ENCODE data around the gene PMS1.

Gene PMS1

DNA sequence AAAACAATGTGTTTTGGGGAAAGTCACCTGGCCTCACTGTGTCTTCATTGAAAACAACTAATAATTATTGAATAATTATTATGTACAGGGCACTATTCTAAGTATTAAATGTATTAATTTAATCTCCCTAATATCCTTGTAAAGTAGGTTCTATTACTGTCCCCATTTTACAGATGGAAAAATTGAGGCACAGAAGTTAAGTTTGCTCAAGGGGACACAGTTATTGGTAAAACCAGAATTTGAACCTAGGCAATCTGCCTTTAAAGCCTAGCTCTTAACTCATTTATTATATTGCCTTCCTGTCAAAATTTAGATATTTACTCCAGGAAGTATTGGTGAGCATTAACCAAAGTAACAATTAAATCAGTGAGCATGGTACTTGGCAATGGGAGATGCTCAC is 84.6 kb downstream of the PMS1 start:
- no peak for DNase-seq (ENCODE audit: low read depth, low spot score)
- TF ChIP-seq SUZ12 (IDR thresholded peaks at IDR 0.05; ENCODE audit: extremely low read depth, insufficient read depth, insufficient read length) (no peak), YY1 (IDR thresholded peaks at IDR 0.05; ENCODE audit: insufficient read depth, insufficient read length) (no peak), ZNF274 (IDR thresholded peaks at IDR 0.05; ENCODE audit: low read depth, low read length) (no peak)
- H3K9ac ChIP-seq (ENCODE audit: insufficient read length, low read depth) = no peak overlapping the region
- H3K27me3 ChIP-seq (ENCODE audit: insufficient read depth, insufficient read length) = no peaks in the 10 kb centered on the region
- H3K4me1 ChIP-seq (ENCODE audit: insufficient read depth, insufficient read length) = no peaks in the 10 kb centered on the region
- H3K4me3 ChIP-seq (ENCODE audit: insufficient read length, low read depth) = no peak overlapping the region
- H3K9me3 ChIP-seq (ENCODE audit: insufficient read depth, low read length) = no peaks in the 10 kb centered on the region
- H3K36me3 ChIP-seq (ENCODE audit: insufficient read depth, insufficient read length, low read length) = peaks cover 35% of the 10 kb centered on the region

GRCh38 chr2:189870381-189871085 is 86.3 kb downstream of the PMS1 start:
- Histone ChIP-seq H3K9ac (ENCODE audit: insufficient read length, low read depth) (no peak overlapping the region), H3K27me3 (ENCODE audit: insufficient read depth, insufficient read length) (no peaks in the 10 kb centered on the region), H3K4me3 (ENCODE audit: insufficient read length, low read depth) (no peak overlapping the region), H3K4me1 (ENCODE audit: insufficient read depth, insufficient read length) (no peaks in the 10 kb centered on the region), H3K36me3 (ENCODE audit: insufficient read depth, insufficient read length, low read length) (peaks cover 35% of the 10 kb centered on the region), H3K9me3 (ENCODE audit: insufficient read depth, low read length) (no peaks in the 10 kb centered on the region)
- TF ChIP-seq SUZ12 (IDR thresholded peaks at IDR 0.05; ENCODE audit: extremely low read depth, insufficient read depth, insufficient read length) (no peak), YY1 (IDR thresholded peaks at IDR 0.05; ENCODE audit: insufficient read depth, insufficient read length) (no peak), ZNF274 (IDR thresholded peaks at IDR 0.05; ENCODE audit: low read depth, low read length) (no peak)
- no peak for DNase-seq (ENCODE audit: low read depth, low spot score)

- H3K9ac ChIP-seq (ENCODE audit: insufficient read length, low read depth) = no peak overlapping the region
- no peaks in the 10 kb centered on the region for H3K27me3 ChIP-seq (ENCODE audit: insufficient read depth, insufficient read length)
- TF ChIP-seq ZNF274 (IDR thresholded peaks at IDR 0.05; ENCODE audit: low read depth, low read length) = no peak
- no peak for TF ChIP-seq YY1 (IDR thresholded peaks at IDR 0.05; ENCODE audit: insufficient read depth, insufficient read length)
- no peak for TF ChIP-seq SUZ12 (IDR thresholded peaks at IDR 0.05; ENCODE audit: extremely low read depth, insufficient read depth, insufficient read length)
- H3K9me3 ChIP-seq (ENCODE audit: insufficient read depth, low read length) = no peaks in the 10 kb centered on the region
- H3K36me3 ChIP-seq (ENCODE audit: insufficient read depth, insufficient read length, low read length) = peaks cover 33% of the 10 kb centered on the region
- H3K4me1 ChIP-seq (ENCODE audit: insufficient read depth, insufficient read length) = no peaks in the 10 kb centered on the region
- H3K4me3 ChIP-seq (ENCODE audit: insufficient read length, low read depth) = no peak overlapping the region
- DNase-seq (ENCODE audit: low read depth, low spot score) = no peak
Observed at GRCh38 chr2:189873696-189874095, 89.4 kb downstream of the PMS1 start.

DNA sequence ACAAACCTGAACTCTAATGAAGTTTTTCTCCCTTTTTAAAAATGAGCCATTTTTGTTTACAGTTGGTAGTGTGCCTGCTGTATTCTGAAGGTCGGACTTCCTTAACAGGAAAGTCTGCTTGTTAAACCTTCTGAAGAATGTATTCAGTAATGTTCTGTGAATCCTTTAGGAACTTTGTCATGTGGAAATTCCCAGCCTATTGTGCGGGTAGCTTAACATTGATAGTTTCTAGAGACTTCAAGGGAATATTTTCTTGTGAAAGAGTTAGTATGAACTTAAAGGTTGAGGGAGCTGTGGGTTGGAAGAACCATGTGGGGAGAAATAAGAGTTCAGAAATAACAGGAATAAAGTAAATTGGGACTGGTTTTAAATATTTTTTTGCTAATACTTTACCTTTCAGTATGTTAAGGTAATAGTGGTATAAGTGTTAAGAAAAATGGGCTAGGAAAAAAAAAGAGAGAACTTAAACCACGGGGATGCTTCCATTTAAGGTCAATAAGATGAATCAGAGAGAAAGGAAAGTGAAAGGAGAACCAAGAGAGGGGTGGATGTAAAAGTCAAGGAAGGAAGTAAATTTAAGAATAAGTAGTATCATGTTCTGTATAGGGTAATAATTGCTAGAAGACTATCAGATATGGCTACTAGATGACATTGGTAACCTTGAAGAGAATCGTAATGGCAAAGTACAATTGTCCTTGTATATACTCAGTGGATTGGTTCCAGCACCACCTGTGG is 90.5 kb downstream of the PMS1 start:
- Histone ChIP-seq H3K4me3 (ENCODE audit: insufficient read length, low read depth) (no peak overlapping the region), H3K9ac (ENCODE audit: insufficient read length, low read depth) (no peak overlapping the region), H3K27me3 (ENCODE audit: insufficient read depth, insufficient read length) (no peaks in the 10 kb centered on the region), H3K4me1 (ENCODE audit: insufficient read depth, insufficient read length) (no peaks in the 10 kb centered on the region), H3K36me3 (ENCODE audit: insufficient read depth, insufficient read length, low read length) (peaks cover 37% of the 10 kb centered on the region), H3K9me3 (ENCODE audit: insufficient read depth, low read length) (no peaks in the 10 kb centered on the region)
- TF ChIP-seq ZNF274 (IDR thresholded peaks at IDR 0.05; ENCODE audit: low read depth, low read length) (no peak), YY1 (IDR thresholded peaks at IDR 0.05; ENCODE audit: insufficient read depth, insufficient read length) (no peak), SUZ12 (IDR thresholded peaks at IDR 0.05; ENCODE audit: extremely low read depth, insufficient read depth, insufficient read length) (no peak)
- no peak for DNase-seq (ENCODE audit: low read depth, low spot score)

GRCh38 chr2:189876271-189876670 is 92.0 kb downstream of the PMS1 start:
- DNase-seq (ENCODE audit: low read depth, low spot score) = no peak
- Histone ChIP-seq H3K4me1 (ENCODE audit: insufficient read depth, insufficient read length) (no peaks in the 10 kb centered on the region), H3K4me3 (ENCODE audit: insufficient read length, low read depth) (no peak overlapping the region), H3K27me3 (ENCODE audit: insufficient read depth, insufficient read length) (no peaks in the 10 kb centered on the region), H3K9ac (ENCODE audit: insufficient read length, low read depth) (no peak overlapping the region), H3K36me3 (ENCODE audit: insufficient read depth, insufficient read length, low read length) (peaks cover 37% of the 10 kb centered on the region), H3K9me3 (ENCODE audit: insufficient read depth, low read length) (no peaks in the 10 kb centered on the region)
- TF ChIP-seq YY1 (IDR thresholded peaks at IDR 0.05; ENCODE audit: insufficient read depth, insufficient read length) (no peak), ZNF274 (IDR thresholded peaks at IDR 0.05; ENCODE audit: low read depth, low read length) (no peak), SUZ12 (IDR thresholded peaks at IDR 0.05; ENCODE audit: extremely low read depth, insufficient read depth, insufficient read length) (no peak)

DNA sequence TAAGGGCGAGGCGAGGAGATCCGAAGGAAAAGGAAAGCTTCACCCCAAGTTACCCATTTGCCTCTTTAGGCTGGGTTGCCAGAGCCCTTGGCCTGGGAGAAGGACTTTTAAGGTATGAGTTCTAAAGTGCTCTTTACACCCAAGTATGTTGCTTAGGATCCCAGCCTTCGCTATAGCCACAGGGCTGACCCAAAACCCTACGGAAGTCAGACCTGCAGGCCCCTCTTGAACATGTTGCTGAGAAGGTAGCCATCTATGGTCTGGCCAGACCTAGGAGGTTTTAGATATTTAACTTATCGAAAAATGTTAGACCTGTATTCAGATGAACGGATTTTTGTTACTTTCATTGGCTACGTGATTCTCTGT is 95.4 kb downstream of the PMS1 start:
- Histone ChIP-seq H3K4me3 (ENCODE audit: insufficient read length, low read depth) (no peak overlapping the region), H3K4me1 (ENCODE audit: insufficient read depth, insufficient read length) (no peaks in the 10 kb centered on the region), H3K27me3 (ENCODE audit: insufficient read depth, insufficient read length) (no peaks in the 10 kb centered on the region), H3K36me3 (ENCODE audit: insufficient read depth, insufficient read length, low read length) (peaks cover 19% of the 10 kb centered on the region), H3K9me3 (ENCODE audit: insufficient read depth, low read length) (no peaks in the 10 kb centered on the region), H3K9ac (ENCODE audit: insufficient read length, low read depth) (no peak overlapping the region)
- no peak for DNase-seq (ENCODE audit: low read depth, low spot score)
- no peak for TF ChIP-seq YY1 (IDR thresholded peaks at IDR 0.05; ENCODE audit: insufficient read depth, insufficient read length)

DNA sequence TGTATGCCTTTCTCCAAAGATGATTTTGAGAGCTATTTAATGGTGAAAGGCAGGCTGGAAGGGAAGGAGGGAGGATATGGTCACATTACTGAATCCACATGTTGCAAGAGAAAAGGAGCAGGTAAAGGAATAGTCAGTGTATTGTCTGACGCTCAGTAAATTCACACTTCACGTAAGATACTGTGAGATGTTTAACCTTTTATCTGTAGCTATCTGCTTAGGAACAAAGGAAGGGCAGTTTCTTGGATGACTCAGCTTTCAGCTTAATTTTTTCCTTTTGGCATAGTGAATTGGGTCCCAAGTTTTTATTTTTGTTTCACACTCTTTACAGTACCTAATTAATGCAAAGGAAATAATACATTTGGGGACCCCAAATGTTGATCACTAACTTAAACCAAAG is 96.2 kb downstream of the PMS1 start:
- no peaks in the 10 kb centered on the region for H3K4me1 ChIP-seq (ENCODE audit: insufficient read depth, insufficient read length)
- H3K36me3 ChIP-seq (ENCODE audit: insufficient read depth, insufficient read length, low read length) = peaks cover 16% of the 10 kb centered on the region
- no peak overlapping the region for H3K9ac ChIP-seq (ENCODE audit: insufficient read length, low read depth)
- H3K4me3 ChIP-seq (ENCODE audit: insufficient read length, low read depth) = no peak overlapping the region
- no peak for DNase-seq (ENCODE audit: low read depth, low spot score)
- H3K9me3 ChIP-seq (ENCODE audit: insufficient read depth, low read length) = no peaks in the 10 kb centered on the region
- TF ChIP-seq SUZ12 (IDR thresholded peaks at IDR 0.05; ENCODE audit: extremely low read depth, insufficient read depth, insufficient read length) (no peak), ZNF274 (IDR thresholded peaks at IDR 0.05; ENCODE audit: low read depth, low read length) (no peak), YY1 (IDR thresholded peaks at IDR 0.05; ENCODE audit: insufficient read depth, insufficient read length) (no peak)
- H3K27me3 ChIP-seq (ENCODE audit: insufficient read depth, insufficient read length) = no peaks in the 10 kb centered on the region

Data from NT2/D1 (cell line).